Endothelial cell of umbilical vein (primary cell): ENCODE measurements around the gene TDRD9.

Experiments used
- EZH2 ChIP-seq: IDR thresholded peaks from 2 replicates; pipeline ENCODE4 v1.6.1; 2012; ENCODE audit warnings: borderline replicate concordance, low read depth, mild to moderate bottlenecking, moderate library complexity, low read length, inconsistent platforms; ENCODE audit not compliant: severe bottlenecking
- POLR2A ChIP-seq: IDR thresholded peaks from 2 replicates; pipeline ENCODE4 v1.6.1; 2012; ENCODE audit warnings: low read depth, mild to moderate bottlenecking, control low read depth, low read length
- POLR2AphosphoS5 ChIP-seq: IDR thresholded peaks from 2 replicates; pipeline ENCODE4 v1.6.1; 2012; ENCODE audit warnings: low read depth, mild to moderate bottlenecking, control low read depth, low read length, moderate library complexity; ENCODE audit not compliant: insufficient read depth
- TF ChIP-seq, protein P1 (sequence below), 2 donors: IDR thresholded peaks; 1 replicate in 1 of 2; 2 replicates in 1 of 2; pipeline ENCODE4 v1.5.1; 2011; ENCODE audit warnings: low read length in 2 of 2, mild to moderate bottlenecking in 2 of 2, moderate library complexity in 2 of 2, control low read depth in 1 of 2, inconsistent platforms in 1 of 2, low read depth in 1 of 2; ENCODE audit not compliant: insufficient read depth in 1 of 2; ENCODE audit errors: extremely low read depth in 1 of 2
- TF ChIP-seq, protein P2 (sequence below): IDR thresholded peaks from 2 replicates; pipeline ENCODE4 v1.6.1; 2011; ENCODE audit not compliant: insufficient read depth, insufficient read length

GRCh38 chr14:104091061-104091926 lies 163.0 kb downstream of the TDRD9 start:
- no peak for TF ChIP-seq EZH2
- TF ChIP-seq, protein P1, sequence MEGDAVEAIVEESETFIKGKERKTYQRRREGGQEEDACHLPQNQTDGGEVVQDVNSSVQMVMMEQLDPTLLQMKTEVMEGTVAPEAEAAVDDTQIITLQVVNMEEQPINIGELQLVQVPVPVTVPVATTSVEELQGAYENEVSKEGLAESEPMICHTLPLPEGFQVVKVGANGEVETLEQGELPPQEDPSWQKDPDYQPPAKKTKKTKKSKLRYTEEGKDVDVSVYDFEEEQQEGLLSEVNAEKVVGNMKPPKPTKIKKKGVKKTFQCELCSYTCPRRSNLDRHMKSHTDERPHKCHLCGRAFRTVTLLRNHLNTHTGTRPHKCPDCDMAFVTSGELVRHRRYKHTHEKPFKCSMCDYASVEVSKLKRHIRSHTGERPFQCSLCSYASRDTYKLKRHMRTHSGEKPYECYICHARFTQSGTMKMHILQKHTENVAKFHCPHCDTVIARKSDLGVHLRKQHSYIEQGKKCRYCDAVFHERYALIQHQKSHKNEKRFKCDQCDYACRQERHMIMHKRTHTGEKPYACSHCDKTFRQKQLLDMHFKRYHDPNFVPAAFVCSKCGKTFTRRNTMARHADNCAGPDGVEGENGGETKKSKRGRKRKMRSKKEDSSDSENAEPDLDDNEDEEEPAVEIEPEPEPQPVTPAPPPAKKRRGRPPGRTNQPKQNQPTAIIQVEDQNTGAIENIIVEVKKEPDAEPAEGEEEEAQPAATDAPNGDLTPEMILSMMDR (IDR thresholded peaks at IDR 0.05; ENCODE audit: extremely low read depth in 1 of 2, insufficient read depth in 1 of 2, low read depth in 1 of 2, low read length in 2 of 2) = no peak
- no peak for TF ChIP-seq POLR2AphosphoS5
- TF ChIP-seq POLR2A = no peak
- TF ChIP-seq, protein P2, sequence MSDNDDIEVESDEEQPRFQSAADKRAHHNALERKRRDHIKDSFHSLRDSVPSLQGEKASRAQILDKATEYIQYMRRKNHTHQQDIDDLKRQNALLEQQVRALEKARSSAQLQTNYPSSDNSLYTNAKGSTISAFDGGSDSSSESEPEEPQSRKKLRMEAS = no peak
